NCI-H526 (cell line): ENCODE results near the gene EID2B.

Source experiments
- DNase-seq, 2 experiments: peaks; one replicate each; lab custom pipeline; 2025; lab: John Stamatoyannopoulos, UW

The EID2B gene

GRCh38 chr19:39533003-39533512 lies 406 bp upstream of the EID2B start:
- DNase-seq, result no peak

- DNase-seq, result no peak
These were observed 819 bp downstream of the EID2B start for GRCh38 chr19:39531834-39532232.

GRCh38 chr19:39525205-39525604 lies 7.4 kb downstream of the EID2B start:
- DNase-seq, result no peak

- DNase-seq, result no peak
These were observed 8.2 kb downstream of the EID2B start for GRCh38 chr19:39524495-39524894.

GRCh38 chr19:39520541-39521484 lies 11.8 kb downstream of the EID2B start:
- DNase-seq, result no peak

GRCh38 chr19:39518975-39519374 lies 13.7 kb downstream of the EID2B start:
- DNase-seq, result no peak

GRCh38 chr19:39518458-39518857 lies 14.2 kb downstream of the EID2B start:
- DNase-seq, result no peak

- DNase-seq, result no peak
These were observed 15.2 kb downstream of the EID2B start for GRCh38 chr19:39517432-39517831.

- DNase-seq, result no peak
These were observed 16.4 kb downstream of the EID2B start for GRCh38 chr19:39516270-39516669.

- peak in 1 of 2 experiments; percentile 87 for DNase-seq
These were observed 17.0 kb downstream of the EID2B start for GRCh38 chr19:39515551-39516191.

GRCh38 chr19:39514840-39515550 lies 17.7 kb downstream of the EID2B start, which contains the start of gene SELENOV:
TSS of gene SELENOV (plus strand) at chr19:39515139. CDS start at chr19:39515213, 74 bp downstream.
- peak; percentile 28 to 87 for DNase-seq

- no peak for DNase-seq
These were observed 19.7 kb downstream of the EID2B start for GRCh38 chr19:39512988-39513387.

- no peak for DNase-seq
These were observed 23.4 kb downstream of the EID2B start for GRCh38 chr19:39509233-39509632.

GRCh38 chr19:39508629-39509028 lies 24.0 kb downstream of the EID2B start:
- DNase-seq, result no peak

- peak in 1 of 2 experiments; percentile 50 for DNase-seq
These were observed 24.8 kb downstream of the EID2B start for GRCh38 chr19:39507715-39508364.

- DNase-seq, result peak; percentile 81 to 98
These were observed 25.5 kb downstream of the EID2B start for GRCh38 chr19:39506944-39507714.

- no peak for DNase-seq
These were observed 26.1 kb downstream of the EID2B start for GRCh38 chr19:39506598-39506943.

GRCh38 chr19:39502640-39503417 lies 29.8 kb downstream of the EID2B start:
- DNase-seq, result peak in 1 of 2 experiments; percentile 93

- no peak for DNase-seq
These were observed 31.3 kb downstream of the EID2B start for GRCh38 chr19:39501340-39501739.

GRCh38 chr19:39500543-39500942 lies 32.1 kb downstream of the EID2B start:
- DNase-seq, result no peak
